Spleen (tissue), 11 donors: ENCODE measurements around the gene FOLR3. TPM values are rescaled to one million over a fixed set of nuclear protein-coding genes. Genes with fewer than 3 reads are reported as not detected.

Experiments used
- DNase-seq: peaks from one replicate; pipeline ENCODE4 v3.0.0-alpha.2; 2020
- H3K27ac ChIP-seq, 8 donors: fragments of 200-600 bp; sonication (generic) in 7 of 8; 1 replicate in 4 of 8; 2 replicates in 4 of 8; pipeline versions ENCODE4 v1.5.0 to v1.8.0; 2016 to 2021; ENCODE audit warnings: inconsistent platforms in 4 of 8, mild to moderate bottlenecking in 4 of 8, moderate library complexity in 1 of 8
- H3K27me3 ChIP-seq, 7 donors: fragments of 200-600 bp; sonication (generic) in 6 of 7; replicated peaks in 1 of 7; 1 replicate in 4 of 7; 2 replicates in 3 of 7; pipeline versions ENCODE4 v1.5.0 to v1.8.0; 2016 to 2021; ENCODE audit warnings: inconsistent platforms in 3 of 7, mild to moderate bottlenecking in 1 of 7
- H3K36me3 ChIP-seq, 6 donors: fragments of 200-600 bp; sonication (generic) in 5 of 6; 1 replicate in 4 of 6; 2 replicates in 2 of 6; pipeline versions ENCODE4 v1.5.0 to v1.8.0; 2016 to 2021; ENCODE audit warnings: inconsistent platforms in 2 of 6
- H3K4me1 ChIP-seq, 6 donors: fragments of 200-600 bp; sonication (generic) in 5 of 6; 1 replicate in 3 of 6; 2 replicates in 3 of 6; pipeline versions ENCODE4 v1.5.0 to v1.8.0; 2016 to 2021; ENCODE audit warnings: inconsistent platforms in 3 of 6
- H3K4me3 ChIP-seq, 8 donors: fragments of 200-600 bp; sonication (generic) in 7 of 8; 1 replicate in 4 of 8; 2 replicates in 4 of 8; pipeline versions ENCODE4 v1.5.0 to v1.8.0; 2016 to 2021; ENCODE audit warnings: inconsistent platforms in 4 of 8, mild to moderate bottlenecking in 4 of 8, moderate library complexity in 2 of 8
- H3K9me3 ChIP-seq, 8 donors: fragments of 200-600 bp; sonication (generic) in 7 of 8; 1 replicate in 4 of 8; 2 replicates in 4 of 8; pipeline versions ENCODE4 v1.5.0 to v1.8.0; 2016 to 2021; ENCODE audit warnings: inconsistent platforms in 4 of 8
- POLR2A ChIP-seq, 3 donors: fragments of 450-650 bp; IDR thresholded peaks; one replicate each; pipeline ENCODE4 v1.5.1; 2017; ENCODE audit warnings: antibody characterized with exemption in 3 of 3, mild to moderate bottlenecking in 1 of 3
- POLR2AphosphoS5 ChIP-seq, 3 donors: sonication (generic); formaldehyde crosslinking; IDR thresholded peaks; one replicate each; pipeline ENCODE4 v1.5.1; 2017; ENCODE audit warnings: antibody characterized with exemption in 3 of 3
- WGBS, 5 donors: extraction: QIAGEN DNeasy Blood & Tissue Kit in 3 of 5; methylation state at CpG; one replicate each; pipeline versions ENCODE4 v1.1.5 to v1.1.7; 2013 to 2018; 5-methylcytosine and 5-hydroxymethylcytosine counted together
- intact Hi-C: fragments of 100-400 bp; cut with DNase I; formaldehyde crosslinking; loops from one replicate; pipeline ENCODE4 v1.15.0; 2023; ENCODE audit warnings: low total_unique reads
- polyA plus RNA-seq, 3 donors: library from polyadenylated mRNA; stranded (reverse); fragments of 200-250 nt; gene quantifications; one replicate each; pipeline ENCODE4 v1.2.1, GENCODE V29; 2013
- total RNA-seq, 7 donors: library from RNA; depleted of rRNA in 3 of 7; stranded (reverse); fragments of >200 nt in 3 of 7; fragmentation: NEBNext Ultra II Directional in 4 of 7; extraction: Animal tissue kit (Norgen Biotek cat#: 25700) in 4 of 7; gene quantifications; one replicate each; pipeline versions ENCODE4 v1.1.0 to v1.2.1, GENCODE V29; 2016 to 2021
- TF ChIP-seq, protein P1 (sequence below), 11 experiments: fragments of 200-600 bp in 7 of 11; fragments of 450-650 bp in 4 of 11; sonication (generic) in 4 of 11; IDR thresholded peaks in 8 of 11; conservative IDR thresholded peaks in 3 of 11; 1 replicate in 7 of 11; 2 replicates in 4 of 11; pipeline versions ENCODE4 v1.4.0 to v1.8.0; 2016 to 2021; ENCODE audit warnings: antibody characterized with exemption in 11 of 11, inconsistent platforms in 4 of 11, mild to moderate bottlenecking in 1 of 11
- donor health status: healthy with polysubstance abuse.
- donor health status: DM: no; HTN: no; CAD: no; lungs with moderate emphysema.
- donor health status: DM: no; HTN: no; CAD: no.
- donor health status: Bipolar disorder and iron deficiency.
- donor health status: healthy.
- donor health status: DM: no; HTN: no; CAD: no.
- donor health status: DM: yes; HTN: yes; CAD: no.

The FOLR3 gene
- total and polyA plus RNA-seq, 10 donors = 0.49 to 43.2 (median 11.9) TPM

DNA sequence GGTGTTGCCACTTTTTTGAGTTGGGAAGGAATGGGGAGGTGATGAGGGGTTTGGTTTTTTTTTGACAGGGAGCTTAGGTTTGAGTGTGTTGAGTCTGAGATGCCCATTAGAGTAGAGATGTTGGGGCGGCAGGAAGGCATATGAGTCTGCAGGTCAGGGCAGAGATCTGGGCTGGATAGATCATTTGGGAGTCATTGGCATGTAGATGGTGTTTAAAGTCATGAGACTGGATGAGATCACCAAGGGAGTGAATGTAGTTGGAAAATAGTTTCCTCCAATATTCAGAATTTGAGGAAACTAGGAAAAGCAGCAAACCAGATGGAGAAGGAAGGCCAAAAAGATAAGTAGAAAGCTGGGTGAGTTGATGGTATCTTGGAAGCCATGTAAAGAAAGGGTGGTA lies 21.0 kb upstream of the FOLR3 start:
- Histone ChIP-seq H3K9me3 (no peaks in the 10 kb centered on the region), H3K36me3 (peaks cover 0 to 15% (median 2%) of the 10 kb centered on the region in 6 donors), H3K27me3 (no peaks in the 10 kb centered on the region), H3K4me3 (no peak overlapping the region), H3K27ac (no peak overlapping the region), H3K4me1 (peaks cover 5 to 47% (median 17%) of the 10 kb centered on the region in 6 donors)
- TF ChIP-seq POLR2A (IDR thresholded peaks at IDR 0.05) = no peak
- TF ChIP-seq POLR2AphosphoS5 (IDR thresholded peaks at IDR 0.05) = no peak
- TF ChIP-seq, protein P1, sequence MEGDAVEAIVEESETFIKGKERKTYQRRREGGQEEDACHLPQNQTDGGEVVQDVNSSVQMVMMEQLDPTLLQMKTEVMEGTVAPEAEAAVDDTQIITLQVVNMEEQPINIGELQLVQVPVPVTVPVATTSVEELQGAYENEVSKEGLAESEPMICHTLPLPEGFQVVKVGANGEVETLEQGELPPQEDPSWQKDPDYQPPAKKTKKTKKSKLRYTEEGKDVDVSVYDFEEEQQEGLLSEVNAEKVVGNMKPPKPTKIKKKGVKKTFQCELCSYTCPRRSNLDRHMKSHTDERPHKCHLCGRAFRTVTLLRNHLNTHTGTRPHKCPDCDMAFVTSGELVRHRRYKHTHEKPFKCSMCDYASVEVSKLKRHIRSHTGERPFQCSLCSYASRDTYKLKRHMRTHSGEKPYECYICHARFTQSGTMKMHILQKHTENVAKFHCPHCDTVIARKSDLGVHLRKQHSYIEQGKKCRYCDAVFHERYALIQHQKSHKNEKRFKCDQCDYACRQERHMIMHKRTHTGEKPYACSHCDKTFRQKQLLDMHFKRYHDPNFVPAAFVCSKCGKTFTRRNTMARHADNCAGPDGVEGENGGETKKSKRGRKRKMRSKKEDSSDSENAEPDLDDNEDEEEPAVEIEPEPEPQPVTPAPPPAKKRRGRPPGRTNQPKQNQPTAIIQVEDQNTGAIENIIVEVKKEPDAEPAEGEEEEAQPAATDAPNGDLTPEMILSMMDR (IDR thresholded peaks at IDR 0.05 in 8 of 11, conservative IDR thresholded peaks at IDR 0.05 in 3 of 11) = no peak
- no peak for DNase-seq
- WGBS, 5 donors = 95 to 100% (median 97%) methylated on average over 1 of the region's 1 CpG
- intact Hi-C loops = no loop called here

DNA sequence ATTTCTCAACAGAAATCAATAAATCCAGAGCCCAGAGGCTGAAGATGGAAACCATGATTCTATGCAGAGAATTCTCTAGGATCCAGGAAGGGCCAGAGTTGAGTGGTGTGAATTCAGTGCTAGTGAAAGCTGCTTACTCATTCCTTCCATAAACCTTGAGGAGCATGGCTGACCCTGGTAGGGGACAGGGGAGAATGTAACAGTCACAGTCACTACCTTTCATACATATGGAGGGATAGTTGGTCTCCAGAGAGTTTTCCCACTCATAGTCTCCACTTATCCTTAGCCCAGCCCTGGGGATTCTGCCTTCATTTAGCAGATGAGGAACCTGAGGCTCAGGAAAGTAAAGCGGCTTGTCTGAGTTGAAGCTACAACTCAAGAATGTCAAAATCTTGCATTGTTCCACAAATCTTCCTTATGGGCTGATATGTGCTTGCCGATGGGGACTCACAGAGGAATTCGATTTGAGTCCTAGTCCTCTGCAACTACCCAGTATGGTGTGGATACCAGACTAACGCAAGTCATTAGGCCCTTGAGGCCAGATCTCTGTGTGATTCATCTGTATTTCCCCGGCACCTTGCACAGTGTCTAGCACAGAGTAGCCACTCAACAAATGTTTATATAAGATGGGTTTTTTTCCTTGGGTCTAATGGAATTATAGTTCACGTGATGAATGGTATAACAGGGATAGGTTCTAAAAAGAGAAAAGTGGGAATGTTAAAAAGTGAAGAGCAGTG lies 19.3 kb upstream of the FOLR3 start:
- peak overlapping the region in 3 of 8 donors; percentile 2 to 88 (median 86) for H3K27ac ChIP-seq
- H3K4me3 ChIP-seq = no peak overlapping the region
- DNase-seq = no peak
- H3K4me1 ChIP-seq = peaks cover 5 to 42% (median 14%) of the 10 kb centered on the region in 6 donors
- WGBS, 5 donors = 86 to 96% (median 96%) methylated on average over 6 of the region's 6 CpGs
- no peaks in the 10 kb centered on the region for H3K9me3 ChIP-seq
- intact Hi-C loops = no loop called here
- H3K27me3 ChIP-seq = no peaks in the 10 kb centered on the region
- TF ChIP-seq POLR2AphosphoS5 (IDR thresholded peaks at IDR 0.05) (no peak), POLR2A (IDR thresholded peaks at IDR 0.05) (no peak)
- TF ChIP-seq, protein P1 (IDR thresholded peaks at IDR 0.05 in 8 of 11, conservative IDR thresholded peaks at IDR 0.05 in 3 of 11) = no peak
- H3K36me3 ChIP-seq = no peaks in the 10 kb centered on the region

DNA sequence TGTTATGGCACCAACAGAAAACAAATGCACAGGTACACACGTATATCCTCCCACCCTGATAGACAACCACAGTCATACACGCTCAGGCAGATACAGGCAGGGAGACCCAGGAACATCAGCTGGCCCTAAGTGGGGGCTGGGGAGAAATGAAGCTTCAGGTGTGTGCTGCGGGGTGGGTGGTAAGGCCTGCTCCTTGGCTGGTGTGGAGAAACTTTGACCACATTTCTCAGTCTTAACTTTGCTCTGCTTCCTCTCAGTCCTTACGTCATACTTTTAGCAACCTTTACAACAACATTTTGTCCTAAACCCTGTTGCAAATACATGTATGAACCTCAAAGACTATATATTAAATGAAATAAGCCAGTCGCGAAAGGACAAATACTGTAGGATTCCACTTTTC lies 16.3 kb upstream of the FOLR3 start:
- DNase-seq = no peak
- H3K4me3 ChIP-seq = peak overlapping the region in 1 of 8 donors; percentile 41
- TF ChIP-seq POLR2A (IDR thresholded peaks at IDR 0.05) (no peak), POLR2AphosphoS5 (IDR thresholded peaks at IDR 0.05) (peak in 1 of 3 donors; percentile 7)
- no peaks in the 10 kb centered on the region for H3K9me3 ChIP-seq
- H3K36me3 ChIP-seq = no peaks in the 10 kb centered on the region
- peak overlapping the region in 7 of 8 donors; percentile 57 to 88 (median 66) for H3K27ac ChIP-seq
- peaks cover 0 to 24% (median 0%) of the 10 kb centered on the region in 6 donors for H3K4me1 ChIP-seq
- intact Hi-C loops = no loop called here
- 41 to 76% (median 60%) methylated on average over 6 of the region's 6 CpGs for WGBS, 5 donors
- no peaks in the 10 kb centered on the region for H3K27me3 ChIP-seq

DNA sequence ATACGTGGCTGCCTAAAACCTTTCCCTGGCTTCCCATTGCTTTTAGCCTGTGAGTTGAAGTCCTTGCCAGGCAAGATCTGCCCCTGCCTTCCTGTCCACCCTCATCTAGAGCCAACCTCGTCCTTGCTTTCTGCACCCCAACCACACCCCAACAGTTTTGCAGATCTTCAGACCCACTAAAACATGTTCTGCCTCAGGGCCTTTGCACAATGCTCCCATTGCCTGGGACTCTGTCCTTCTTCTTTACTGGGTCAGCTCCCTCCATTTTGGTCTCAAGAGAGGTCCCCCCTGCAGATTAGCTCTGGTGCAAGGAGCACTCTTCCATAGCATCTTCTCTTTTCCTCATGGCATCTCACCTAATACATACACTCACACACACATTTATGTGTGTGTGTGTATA lies 14.6 kb upstream of the FOLR3 start:
- intact Hi-C loops = no loop called here

More for the DNA sequence above, 14.6 kb upstream of the FOLR3 start:
- no peak for DNase-seq
- Histone ChIP-seq H3K27me3 (no peaks in the 10 kb centered on the region), H3K4me1 (peaks cover 0 to 24% (median 0%) of the 10 kb centered on the region in 6 donors), H3K4me3 (no peak overlapping the region), H3K9me3 (peaks cover 0 to 3% (median 0%) of the 10 kb centered on the region in 8 donors), H3K27ac (peak overlapping the region in 2 of 8 donors; percentile 86 to 88), H3K36me3 (no peaks in the 10 kb centered on the region)
- WGBS, 5 donors = 66 to 88% (median 78%) methylated on average over 2 of the region's 2 CpGs
- TF ChIP-seq POLR2A (IDR thresholded peaks at IDR 0.05) = no peak
- TF ChIP-seq, protein P1 (IDR thresholded peaks at IDR 0.05 in 8 of 11, conservative IDR thresholded peaks at IDR 0.05 in 3 of 11) = no peak
- TF ChIP-seq POLR2AphosphoS5 (IDR thresholded peaks at IDR 0.05) = no peak
